ENCODE data around the gene ZNF586. TPM values are rescaled to one million over a fixed set of nuclear protein-coding genes. Genes with fewer than 3 reads are reported as not detected.
"Not testable (repeated sequence)": the region's sequence is repeated elsewhere in the genome, so short reads cannot be mapped to it uniquely, and the experiment has no call there.

ZNF586 gene
- 11.6 and 12.1 TPM in 2 replicates for total RNA-seq (2014; rRNA removed; shearing (Covaris generic))
- 9.3 and 11.2 TPM in 2 replicates for polyA plus RNA-seq (2015; cell fraction: cytosol; rRNA removed)
- 12.1 and 13.5 TPM in 2 replicates for polyA plus RNA-seq (2015; cell fraction: nucleus; rRNA removed)

DNA sequence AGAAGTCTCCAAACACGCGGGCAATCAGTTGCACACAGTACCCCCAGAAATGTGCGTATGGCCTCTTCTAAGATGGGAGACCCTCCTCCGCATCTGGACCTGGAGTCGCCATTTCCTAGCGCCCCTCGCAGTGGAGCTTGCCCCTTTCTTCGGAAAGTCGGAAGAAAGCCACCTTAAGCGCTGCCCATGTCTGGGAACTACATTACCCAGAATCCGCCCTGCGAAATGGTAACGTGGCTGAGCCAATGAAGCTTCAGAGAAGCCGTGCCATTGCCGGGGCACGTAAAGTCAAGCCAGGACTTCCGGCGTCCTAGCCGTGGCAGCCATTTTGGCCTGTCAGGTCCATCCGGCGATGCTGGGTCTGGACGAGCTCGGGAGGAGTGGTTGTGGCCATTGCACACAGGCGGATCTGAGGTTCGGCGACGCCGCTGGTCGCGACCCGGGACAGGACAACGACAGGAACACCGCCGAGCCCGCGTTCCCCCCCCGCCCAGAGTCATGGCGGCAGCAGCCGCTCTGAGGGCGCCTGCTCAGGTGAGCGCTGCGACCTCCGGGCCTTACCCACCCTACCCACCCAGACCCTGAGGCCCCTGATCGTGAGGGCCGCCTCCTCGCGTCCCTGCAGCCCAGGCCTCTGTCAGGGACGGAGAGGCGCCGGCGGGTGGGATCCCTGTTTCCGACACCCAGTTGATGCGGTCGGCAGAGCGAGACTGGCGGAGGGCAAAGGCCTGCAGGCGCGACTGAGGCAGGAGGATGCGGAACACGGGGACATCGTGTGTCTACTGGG lies at the start of gene ZNF586:
ZNF586 (plus strand) TSS at position 332 of the 787 bp plus-strand sequence; CDS start at position 499, 167 bp downstream.
- DNase-seq (ENCODE audit: low read depth): peak; percentile 86

DNA sequence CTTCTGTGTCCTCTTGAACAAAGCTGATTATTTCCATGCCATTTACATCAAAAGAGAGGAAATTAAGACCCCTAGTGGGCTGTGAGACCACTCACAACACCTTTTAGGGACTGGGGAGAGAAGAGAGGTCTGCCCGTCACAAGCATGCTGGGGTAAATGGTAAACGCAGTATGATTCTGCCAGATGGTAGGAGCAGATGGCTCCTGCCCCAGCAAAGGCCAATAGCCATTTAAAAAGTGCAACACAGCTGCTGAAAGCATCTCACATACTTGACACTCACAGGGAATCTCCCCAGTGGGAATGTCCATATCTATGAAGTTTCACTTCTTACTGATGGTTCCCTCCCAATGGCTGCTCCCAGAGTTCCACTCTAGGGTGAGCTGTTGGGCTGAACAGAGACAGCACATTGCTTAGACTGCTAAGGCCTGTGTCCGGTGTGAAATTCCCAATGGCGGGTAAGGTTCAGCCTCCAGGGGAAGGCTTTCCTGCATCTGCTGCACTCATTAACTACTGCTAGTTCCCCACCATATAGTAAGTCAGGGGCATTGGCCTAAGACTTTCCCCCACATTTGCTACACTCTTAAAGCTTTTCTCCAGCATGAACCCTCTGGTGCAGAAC lies 49.5 kb upstream of the ZNF586 start:
- DNase-seq (ENCODE audit: low read depth): no peak

DNA sequence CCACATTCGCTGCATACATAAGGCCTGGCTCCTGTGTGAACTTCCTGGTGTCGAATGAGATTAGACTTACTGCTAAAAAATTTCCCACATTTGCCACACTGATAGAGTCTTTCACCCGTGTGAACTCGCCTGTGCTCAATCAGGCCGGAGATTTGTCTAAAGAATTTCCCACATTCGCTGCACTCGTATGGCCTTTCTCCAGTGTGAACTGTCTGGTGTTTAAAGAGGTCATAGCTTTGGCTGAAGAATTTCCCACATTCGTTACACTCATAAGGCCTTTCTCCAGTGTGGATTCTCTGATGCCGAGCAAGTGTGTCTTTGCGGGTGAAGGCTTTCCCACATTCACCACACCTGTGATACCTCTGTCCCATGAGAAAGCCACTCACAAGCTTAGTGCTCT lies 48.6 kb upstream of the ZNF586 start:
- no peak for DNase-seq (ENCODE audit: low read depth)

DNA sequence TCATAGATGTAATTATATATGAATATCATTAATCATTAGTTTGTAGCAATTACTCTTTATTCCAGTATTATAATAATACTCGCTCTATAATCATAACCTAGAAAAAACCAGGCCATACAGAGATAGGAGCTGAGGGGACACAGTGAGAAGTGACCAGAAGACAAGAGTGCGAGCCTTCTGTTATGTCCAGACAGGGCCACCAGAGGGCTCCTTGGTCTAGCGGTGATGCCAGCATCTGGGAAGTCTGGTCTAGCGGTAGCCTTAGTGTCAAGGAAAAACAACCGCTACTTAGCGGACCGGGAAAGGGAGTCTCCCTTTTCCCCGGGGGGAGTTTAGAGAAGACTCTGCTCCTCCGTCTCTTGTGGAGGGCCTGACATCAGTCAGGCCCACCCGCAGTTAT lies 31.2 kb upstream of the ZNF586 start:
- peak; percentile 18 for DNase-seq (ENCODE audit: low read depth)

DNA sequence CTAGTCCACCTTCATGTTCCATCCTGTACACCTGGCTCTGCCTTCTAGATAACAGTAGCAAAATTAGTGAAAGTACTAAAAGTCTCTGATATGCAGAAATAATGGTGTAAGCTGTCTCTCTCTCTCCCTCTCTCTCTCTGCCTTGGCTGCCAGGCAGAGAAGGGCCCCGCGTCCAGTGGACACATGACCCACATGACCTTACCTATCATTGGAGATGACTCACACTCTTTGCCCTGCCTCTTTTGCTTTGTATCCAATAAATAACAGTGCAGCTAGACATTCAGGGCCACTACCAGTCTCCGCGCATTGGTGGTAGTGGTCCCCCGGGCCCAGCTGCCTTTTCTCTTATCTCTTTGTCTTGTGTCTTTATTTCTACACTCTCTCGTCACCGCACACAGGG lies 30.7 kb upstream of the ZNF586 start:
- not testable (repeated sequence) for DNase-seq (ENCODE audit: low read depth)

DNA sequence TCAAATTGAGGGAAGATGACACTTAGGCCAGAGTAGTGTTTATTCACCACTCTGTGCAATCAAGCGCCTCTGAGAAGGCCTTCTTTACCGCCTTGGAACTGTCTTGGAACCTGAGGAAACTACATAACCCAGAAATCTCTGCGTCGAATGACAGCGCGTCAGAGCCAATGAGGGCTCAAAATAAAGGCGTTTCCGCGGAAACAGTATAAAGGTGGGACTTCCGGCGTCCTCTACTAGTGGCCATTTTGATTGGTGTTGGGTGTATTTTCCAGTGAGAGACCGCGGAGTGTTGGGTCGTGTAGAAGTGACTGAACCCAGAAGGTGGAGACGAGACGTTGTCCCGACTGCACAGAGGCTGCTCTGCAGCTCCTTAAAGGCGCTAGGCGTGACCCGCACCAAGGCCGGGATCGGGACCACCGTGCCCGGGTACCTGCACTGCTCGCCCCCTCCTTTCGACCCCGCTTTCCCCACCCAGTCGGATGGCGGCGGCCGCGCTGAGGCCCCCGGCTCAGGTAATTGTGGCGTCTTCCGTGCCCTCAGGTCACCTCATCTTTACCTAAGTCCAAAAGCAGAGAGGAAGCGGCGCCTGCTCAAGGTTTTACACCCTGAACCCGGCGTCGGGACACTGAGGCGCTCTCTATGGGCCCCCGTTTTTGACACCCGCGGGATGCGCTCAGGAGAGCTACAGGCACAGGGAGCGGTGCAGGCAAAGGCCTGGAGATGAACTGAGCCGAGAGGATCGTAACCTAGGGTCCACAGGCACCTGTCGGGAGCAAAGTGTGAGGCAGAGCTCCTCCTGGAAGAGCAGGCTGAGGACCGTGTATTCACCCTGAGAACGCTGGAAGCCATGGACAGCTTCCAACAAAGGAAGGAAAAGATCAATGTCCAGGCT lies 22.6 kb upstream of the ZNF586 start, which contains the start of gene ZNF776:
ZNF776 (plus strand) TSS at position 236 of the 892 bp plus-strand sequence; CDS start at position 480, 244 bp downstream.
- DNase-seq (ENCODE audit: low read depth): peak; percentile 86

DNA sequence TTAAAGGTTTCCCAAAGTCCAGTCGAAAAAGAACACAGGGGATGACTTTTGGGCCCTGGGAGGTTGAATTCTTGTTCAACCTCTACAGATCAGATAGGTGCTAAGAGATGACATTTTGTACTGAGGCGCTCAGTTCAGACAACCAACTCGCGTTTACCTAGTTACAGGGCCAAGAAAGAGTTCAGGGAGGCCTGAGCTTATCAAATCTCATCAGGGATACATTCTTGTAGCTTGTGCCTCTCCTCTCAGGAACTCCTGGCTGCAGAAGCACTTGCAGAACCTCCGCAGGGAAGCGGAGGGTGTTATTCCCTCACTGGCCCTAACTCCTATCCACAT lies 22.0 kb upstream of the ZNF586 start:
- DNase-seq (ENCODE audit: low read depth): no peak

DNA sequence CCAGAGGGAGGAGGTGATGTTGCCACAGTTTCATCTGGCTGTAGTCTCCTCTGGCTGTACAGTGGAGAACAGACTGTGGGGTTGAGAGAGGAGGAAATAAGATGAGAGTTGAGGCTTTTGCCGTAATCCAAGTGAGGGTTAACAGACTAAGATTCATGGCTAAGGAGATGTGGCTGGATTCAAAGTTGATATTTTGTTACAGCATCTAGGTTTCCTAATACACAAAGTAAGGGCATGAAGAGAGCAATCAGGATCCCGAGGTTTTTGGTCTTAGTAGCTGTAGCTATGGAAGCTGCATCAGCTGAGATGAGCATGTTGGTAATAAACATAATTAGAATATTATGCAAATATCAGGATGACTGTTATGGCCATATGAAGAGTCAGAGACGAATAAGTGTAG lies 21.4 kb upstream of the ZNF586 start:
- no peak for DNase-seq (ENCODE audit: low read depth)

DNA sequence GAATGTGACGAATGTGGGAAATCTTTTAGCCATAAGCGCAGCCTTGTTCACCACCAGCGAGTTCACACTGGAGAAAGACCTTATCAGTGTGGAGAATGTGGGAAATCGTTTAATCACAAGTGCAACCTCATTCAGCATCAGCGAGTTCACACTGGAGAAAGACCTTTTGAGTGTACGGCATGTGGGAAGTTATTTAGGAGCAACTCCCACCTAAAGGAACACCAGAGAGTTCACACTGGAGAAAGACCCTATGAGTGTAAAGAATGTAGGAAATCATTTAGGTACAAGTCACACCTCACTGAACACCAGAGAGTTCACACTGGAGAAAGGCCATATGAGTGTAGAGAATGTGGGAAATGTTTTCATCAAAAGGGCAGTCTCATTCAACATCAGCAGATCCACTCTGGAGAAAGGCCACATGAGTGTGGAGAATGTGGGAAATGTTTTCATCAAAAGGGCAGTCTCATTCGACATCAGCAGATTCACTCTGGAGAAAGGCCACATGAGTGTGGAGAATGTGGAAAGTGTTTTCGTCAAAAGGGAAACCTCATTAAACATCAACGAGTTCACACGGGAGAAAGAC lies 15.3 kb upstream of the ZNF586 start:
- DNase-seq (ENCODE audit: low read depth): no peak

DNA sequence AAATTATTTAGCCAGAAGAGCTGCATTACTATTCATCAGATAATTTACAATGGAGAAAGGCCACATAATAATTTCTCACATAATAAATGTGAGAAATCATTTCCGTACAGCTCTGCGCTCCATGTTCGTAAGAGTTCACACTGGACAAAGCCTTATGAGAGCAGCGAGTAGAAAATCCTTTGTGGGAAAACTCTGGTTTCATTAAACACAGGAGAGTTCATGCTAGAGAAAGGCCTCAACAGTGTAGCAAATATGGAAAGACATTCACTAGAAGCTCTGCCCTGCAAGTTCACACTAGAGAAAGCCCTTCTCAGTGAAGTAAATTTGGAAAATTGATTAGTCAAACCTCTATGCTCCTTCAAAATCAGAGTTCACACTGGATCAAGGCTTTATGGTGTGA lies 14.4 kb upstream of the ZNF586 start:
- DNase-seq (ENCODE audit: low read depth): no peak

DNA sequence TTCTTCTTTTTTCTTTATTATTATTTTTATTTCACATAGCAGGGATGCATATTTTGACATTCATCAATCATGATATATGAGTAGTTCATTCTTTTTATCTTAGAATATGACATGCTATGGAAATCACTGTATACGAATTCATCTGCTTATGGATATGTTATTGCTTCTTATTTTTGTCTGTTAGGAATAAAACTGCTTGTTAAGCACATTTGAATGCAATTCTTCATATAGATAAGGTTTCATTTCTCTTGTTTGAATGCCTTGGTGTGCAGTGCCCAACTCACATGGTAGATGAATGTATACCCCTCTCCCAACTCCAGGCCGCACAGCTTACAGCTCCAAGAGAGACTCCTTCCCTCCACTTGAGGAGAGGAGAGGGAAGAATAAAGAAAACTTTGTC lies 11.5 kb upstream of the ZNF586 start:
- DNase-seq (ENCODE audit: low read depth): no peak

DNA sequence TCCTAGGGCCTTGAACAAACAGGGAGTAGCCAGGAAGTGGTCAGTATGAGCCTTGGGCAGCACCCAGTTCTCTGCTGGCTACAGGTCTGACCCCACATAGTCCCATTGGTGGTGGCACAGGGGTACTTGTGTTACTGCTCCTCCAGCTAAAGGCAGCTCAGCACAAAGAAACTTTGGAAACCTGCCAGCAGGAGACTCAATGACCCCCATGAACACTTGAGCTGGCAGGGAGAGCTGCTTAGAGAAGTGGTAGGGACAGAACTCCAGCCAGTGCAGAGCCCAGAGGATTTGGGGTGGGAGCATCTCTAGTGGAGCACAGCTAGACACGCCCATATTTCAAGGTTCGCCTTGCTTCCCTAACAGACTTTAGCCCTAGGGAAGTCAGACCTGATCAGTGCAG lies 10.4 kb upstream of the ZNF586 start:
- no peak for DNase-seq (ENCODE audit: low read depth)

DNA sequence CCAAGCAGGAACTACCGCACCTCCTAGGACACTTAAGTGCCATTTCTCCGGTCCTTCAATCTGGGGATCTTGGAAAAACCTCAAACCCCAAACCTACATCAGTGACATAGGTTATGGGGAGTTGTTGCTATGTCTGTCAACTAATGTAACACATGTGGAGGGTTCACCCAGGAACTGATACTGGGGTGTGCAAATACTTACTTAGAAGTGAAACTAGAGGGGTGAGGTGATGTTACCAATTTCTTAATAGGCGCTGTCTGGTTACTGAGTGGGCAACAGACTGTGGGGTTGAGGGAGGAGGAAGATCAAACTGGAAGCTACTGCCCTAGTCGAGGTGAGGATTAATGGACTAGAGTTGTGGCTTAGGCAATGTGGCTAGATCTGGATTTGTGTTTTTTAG lies 1.9 kb downstream of the ZNF586 start:
- no peak for DNase-seq (ENCODE audit: low read depth)

DNA sequence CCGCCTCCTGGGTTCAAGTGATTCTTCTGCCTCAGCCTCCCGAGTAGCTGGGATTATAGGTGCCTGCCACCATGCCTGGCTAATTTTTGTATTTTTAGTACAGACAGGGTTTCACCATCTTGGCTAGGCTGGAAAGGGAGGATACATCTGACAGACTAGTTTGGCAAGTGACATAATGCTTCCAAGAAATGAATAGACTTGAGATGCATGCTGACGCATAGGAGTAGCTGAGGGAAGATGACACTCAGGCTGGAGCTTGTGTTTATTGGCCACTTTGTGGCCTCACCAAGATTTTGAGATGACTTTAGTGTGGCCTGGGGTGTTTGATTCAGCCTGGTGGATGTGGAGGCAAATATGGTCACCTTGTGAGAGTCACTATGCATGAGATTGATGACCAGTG lies 4.0 kb downstream of the ZNF586 start:
- no peak for DNase-seq (ENCODE audit: low read depth)

DNA sequence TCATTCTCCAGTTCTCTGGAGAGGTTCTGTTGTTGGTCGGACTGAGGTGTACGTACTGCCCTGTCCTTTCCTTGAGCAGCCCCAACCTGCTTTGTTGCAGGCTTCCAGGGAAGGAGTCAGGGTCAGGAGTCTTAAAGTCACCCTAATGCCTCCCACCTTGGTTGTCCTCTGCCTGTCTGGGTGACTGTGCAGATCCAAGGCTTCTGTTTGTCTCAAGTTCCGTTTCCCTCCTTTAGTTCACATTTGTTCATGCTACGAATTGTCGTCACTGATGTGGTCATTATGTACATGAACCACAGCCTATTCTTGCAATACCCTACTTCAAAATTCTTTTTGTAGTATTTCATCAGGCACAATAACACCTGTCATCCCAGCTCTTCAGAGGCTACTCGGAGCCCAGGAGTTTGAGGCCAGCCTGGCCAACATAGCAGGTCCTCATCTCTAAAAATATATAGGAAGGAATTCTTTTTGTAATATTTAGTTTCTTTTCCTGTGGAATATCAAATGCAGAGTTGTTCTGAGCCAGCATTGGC lies 7.4 kb downstream of the ZNF586 start:
- DNase-seq (ENCODE audit: low read depth): no peak

DNA sequence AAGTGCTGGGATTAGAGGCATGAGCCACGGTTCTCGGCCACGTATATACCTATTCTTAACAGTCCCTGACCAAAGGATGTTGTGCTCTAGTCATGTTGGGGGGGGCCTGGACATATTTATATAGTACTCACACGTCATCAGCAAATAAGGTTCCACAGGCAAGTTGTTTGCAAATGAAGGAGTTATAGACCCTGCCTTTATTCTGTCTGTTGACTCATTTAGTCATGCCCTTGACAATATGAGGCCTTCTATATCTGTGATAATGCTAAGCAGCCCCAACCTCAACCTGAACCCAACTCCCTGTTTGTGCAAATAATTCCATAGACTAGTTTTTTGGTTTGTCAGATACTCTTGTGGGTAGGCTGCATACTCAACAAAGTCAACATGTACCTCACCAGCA lies 8.9 kb downstream of the ZNF586 start:
- DNase-seq (ENCODE audit: low read depth): no peak

DNA sequence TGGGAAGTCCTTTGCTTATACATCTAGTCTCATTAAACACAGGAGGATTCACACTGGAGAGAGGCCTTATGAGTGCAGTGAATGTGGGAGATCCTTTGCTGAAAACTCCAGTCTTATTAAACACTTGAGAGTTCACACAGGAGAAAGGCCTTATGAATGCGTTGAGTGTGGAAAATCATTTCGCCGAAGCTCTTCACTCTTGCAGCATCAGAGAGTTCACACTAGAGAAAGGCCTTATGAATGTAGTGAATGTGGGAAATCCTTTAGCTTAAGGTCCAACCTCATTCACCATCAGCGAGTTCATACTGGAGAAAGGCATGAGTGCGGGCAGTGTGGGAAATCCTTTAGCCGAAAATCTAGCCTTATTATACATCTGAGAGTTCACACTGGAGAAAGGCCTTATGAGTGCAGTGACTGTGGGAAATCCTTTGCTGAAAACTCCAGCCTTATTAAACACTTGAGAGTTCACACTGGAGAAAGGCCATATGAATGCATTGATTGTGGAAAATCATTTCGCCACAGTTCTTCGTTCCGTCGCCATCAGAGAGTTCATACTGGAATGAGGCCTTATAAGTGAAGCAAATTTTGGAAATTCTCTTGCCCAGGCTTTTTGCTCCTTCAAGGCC lies 9.9 kb downstream of the ZNF586 start:
- no peak for DNase-seq (ENCODE audit: low read depth)

DNA sequence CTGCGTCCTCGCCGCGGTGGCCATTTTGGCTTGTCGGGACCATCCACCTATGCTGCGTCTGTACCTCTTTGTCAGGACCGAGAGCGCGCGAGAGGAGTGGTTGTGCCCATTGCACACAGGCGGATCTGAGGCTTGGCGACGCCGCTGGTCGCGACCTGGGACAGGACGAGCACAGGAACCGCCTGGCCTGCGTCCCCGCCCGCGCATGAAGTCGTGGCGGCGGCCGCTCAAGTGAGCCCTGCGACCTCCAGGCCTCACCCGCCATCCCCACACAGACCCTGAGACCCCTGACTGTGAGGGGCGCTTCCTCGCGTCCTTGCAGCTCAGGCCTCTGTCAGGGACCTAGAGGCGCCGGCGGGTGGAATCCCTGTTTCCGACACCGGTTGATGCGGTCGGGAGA lies 16.8 kb downstream of the ZNF586 start:
- no peak for DNase-seq (ENCODE audit: low read depth)

DNA sequence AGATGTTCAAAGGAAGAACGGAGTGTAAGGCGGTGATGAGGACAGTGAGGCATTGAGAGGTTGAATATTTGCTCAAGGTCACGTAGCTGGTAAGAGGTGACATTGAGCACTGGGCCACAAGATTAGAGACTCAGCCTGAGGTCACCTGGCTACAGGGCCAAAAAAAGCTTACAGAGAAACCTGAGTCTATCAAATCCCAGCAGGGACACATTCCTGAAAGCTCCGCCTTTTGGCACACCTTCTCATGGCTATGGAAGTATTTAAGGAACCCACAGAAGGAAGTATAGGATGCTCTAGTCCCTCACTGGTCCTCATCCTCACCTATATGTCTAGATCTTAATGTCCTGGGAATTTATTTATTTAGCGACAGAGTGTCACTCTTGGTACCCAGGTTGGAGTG lies 17.4 kb downstream of the ZNF586 start:
- DNase-seq (ENCODE audit: low read depth): no peak

DNA sequence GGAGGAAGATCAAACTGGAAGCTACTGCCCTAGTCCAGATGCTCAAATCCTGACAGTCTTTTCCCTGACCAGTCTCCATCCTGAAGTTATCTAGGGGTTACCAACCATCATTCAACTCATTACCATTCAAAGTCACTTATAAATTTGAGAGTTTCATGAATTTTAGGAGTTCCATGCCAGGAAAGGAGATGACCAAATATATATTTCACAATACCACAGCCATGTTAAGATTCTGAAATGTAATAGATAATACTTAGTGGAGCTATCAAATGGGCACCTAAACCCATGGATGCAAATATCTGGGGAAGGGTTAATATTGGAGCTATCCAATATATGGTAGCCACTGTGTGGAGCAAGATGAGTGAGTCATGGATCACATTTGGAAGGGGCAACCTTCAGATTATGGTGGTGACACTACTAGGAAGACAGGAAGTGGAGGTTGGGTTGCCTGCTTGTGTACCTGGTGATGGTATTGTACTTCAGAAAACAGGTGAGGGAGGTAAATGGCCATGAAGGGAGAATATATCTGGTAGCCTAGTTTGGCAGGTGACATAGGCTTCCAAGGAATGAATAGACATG lies 18.7 kb downstream of the ZNF586 start:
- no peak for DNase-seq (ENCODE audit: low read depth)
